Epithelial cell of proximal tubule (primary cell): ENCODE measurements around the gene CORO2B. TPM values are rescaled to one million over a fixed set of nuclear protein-coding genes. Genes with fewer than 3 reads are reported as not detected.
"Not testable (repeated sequence)": the region's sequence is repeated elsewhere in the genome, so short reads cannot be mapped to it uniquely, and the experiment has no call there.

Source experiments
- DNase-seq: peaks from one replicate; pipeline ENCODE4 v3.0.0-alpha.2; 2011; ENCODE audit warnings: low read depth
- H3K4me3 ChIP-seq: 2 replicates; pipeline ENCODE4 v1.5.1; 2011; ENCODE audit warnings: low read depth, mild to moderate bottlenecking, low read length
- total RNA-seq: library from RNA; depleted of rRNA; stranded (reverse); fragments of >200 nt; gene quantifications from 2 replicates; pipeline ENCODE4 v1.2.3, GENCODE V29; 2015
- TF ChIP-seq, protein P1 (sequence below): conservative IDR thresholded peaks from 2 replicates; pipeline ENCODE4 v1.5.1; 2012; ENCODE audit warnings: low read depth, mild to moderate bottlenecking, low read length

CORO2B gene
- total RNA-seq, 1 donor from 2014 or later: 18.3 TPM

DNA sequence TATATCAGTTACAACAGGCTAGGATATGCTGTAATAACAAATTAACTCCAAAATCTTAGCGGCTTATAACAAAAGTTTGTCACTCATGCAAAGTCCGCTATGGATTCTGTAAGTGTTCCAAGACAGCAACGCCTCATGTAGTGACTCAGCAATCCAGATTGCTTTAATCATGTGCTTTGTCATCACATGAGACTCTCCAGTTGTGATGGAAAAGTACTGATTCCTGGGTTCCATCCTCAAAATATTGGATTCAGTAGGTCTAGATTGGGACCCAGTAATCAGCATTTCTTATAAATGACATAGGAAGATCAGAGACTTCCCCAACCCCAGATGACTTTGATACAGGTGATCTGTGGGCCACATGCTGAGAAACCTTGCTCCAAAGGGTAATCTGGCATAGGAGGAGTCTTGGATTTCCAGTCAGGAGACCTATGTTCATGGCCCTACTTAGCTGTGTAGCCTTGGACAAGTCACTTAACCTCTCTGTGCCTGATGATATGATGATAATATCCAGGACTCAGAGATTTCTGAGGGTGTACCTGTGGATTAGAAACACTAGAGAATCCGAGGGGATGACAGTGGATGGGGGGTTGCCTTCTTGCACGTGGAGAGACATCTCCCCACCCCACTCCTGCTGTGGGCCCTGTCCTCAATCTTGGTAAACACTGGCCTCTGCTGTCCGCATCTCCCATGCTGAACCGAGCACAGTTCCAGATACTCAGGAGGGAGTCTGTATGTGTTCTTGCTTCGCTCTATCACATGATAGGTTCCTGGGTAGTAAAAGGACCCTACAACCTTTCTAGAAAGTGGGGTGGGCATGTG is 65.5 kb downstream of the CORO2B start:
- H3K4me3 ChIP-seq: no peak overlapping the region
- TF ChIP-seq, protein P1, sequence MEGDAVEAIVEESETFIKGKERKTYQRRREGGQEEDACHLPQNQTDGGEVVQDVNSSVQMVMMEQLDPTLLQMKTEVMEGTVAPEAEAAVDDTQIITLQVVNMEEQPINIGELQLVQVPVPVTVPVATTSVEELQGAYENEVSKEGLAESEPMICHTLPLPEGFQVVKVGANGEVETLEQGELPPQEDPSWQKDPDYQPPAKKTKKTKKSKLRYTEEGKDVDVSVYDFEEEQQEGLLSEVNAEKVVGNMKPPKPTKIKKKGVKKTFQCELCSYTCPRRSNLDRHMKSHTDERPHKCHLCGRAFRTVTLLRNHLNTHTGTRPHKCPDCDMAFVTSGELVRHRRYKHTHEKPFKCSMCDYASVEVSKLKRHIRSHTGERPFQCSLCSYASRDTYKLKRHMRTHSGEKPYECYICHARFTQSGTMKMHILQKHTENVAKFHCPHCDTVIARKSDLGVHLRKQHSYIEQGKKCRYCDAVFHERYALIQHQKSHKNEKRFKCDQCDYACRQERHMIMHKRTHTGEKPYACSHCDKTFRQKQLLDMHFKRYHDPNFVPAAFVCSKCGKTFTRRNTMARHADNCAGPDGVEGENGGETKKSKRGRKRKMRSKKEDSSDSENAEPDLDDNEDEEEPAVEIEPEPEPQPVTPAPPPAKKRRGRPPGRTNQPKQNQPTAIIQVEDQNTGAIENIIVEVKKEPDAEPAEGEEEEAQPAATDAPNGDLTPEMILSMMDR: peak; percentile 17
- peak; percentile 26 for DNase-seq

DNA sequence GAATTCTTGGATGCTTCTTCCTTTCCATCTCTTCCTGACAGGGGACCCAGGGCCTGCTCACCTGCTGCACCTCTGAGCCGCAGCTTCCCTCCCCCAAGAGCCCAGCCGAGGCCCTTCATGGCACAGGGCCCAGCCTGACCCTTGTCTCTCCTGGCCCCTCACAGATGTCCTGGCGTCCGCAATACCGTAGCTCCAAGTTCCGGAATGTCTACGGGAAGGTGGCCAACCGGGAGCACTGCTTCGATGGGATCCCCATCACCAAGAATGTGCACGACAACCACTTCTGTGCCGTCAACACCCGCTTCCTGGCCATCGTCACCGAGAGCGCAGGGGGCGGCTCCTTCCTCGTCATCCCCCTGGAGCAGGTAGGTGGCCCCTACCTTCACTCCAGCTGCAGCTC is 66.2 kb downstream of the CORO2B start:
- DNase-seq: no peak
- TF ChIP-seq, protein P1: no peak
- H3K4me3 ChIP-seq: no peak overlapping the region

- H3K4me3 ChIP-seq: no peak overlapping the region
- DNase-seq: no peak
- TF ChIP-seq, protein P1: no peak
Observed at GRCh38 chr15:68646156-68646555, 67.4 kb downstream of the CORO2B start.

- TF ChIP-seq, protein P1: no peak
- no peak overlapping the region for H3K4me3 ChIP-seq
- no peak for DNase-seq
Observed at GRCh38 chr15:68646696-68647095, 67.9 kb downstream of the CORO2B start.

DNA sequence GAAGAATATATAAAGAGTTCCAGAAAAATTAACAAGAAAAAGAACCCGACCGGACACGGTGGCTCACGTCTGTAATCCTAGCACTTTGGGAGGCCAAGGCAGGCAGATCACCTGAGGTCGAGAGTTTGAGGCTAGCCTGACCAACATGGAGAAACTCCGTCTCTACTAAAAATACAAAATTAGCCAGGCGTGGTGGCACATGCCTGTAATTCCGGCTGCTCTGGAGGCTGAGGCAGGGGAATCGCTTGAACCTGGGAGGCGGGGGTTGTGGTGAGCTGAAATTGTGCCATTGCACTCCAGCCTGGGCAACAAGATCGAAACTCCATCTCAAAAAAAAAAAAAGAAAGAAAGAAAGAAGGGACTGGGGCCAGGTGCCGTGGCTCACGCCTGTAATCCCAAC is 68.6 kb downstream of the CORO2B start:
- DNase-seq, H3K4me3 ChIP-seq: not testable (repeated sequence)

GRCh38 chr15:68650901-68651709 is 72.3 kb downstream of the CORO2B start:
- DNase-seq: no peak
- TF ChIP-seq, protein P1: peak; percentile 83
- H3K4me3 ChIP-seq: no peak overlapping the region

GRCh38 chr15:68651916-68652525 is 73.2 kb downstream of the CORO2B start:
- TF ChIP-seq, protein P1: no peak
- DNase-seq: no peak
- no peak overlapping the region for H3K4me3 ChIP-seq
